NCI-H1105 treated with DMSO at 0.1 percent for 48 hours (cell line): ENCODE measurements around the gene DNAJC19.
A peak's percentile ranks its signal among the peaks of the same experiment; 100 is the strongest.
"Not testable (repeated sequence)": the region's sequence is repeated elsewhere in the genome, so short reads cannot be mapped to it uniquely, and the experiment has no call there.

Source experiments
- DNase-seq: peaks from one replicate; lab custom pipeline; 2025; lab: John Stamatoyannopoulos, UW

The DNAJC19 gene

DNA sequence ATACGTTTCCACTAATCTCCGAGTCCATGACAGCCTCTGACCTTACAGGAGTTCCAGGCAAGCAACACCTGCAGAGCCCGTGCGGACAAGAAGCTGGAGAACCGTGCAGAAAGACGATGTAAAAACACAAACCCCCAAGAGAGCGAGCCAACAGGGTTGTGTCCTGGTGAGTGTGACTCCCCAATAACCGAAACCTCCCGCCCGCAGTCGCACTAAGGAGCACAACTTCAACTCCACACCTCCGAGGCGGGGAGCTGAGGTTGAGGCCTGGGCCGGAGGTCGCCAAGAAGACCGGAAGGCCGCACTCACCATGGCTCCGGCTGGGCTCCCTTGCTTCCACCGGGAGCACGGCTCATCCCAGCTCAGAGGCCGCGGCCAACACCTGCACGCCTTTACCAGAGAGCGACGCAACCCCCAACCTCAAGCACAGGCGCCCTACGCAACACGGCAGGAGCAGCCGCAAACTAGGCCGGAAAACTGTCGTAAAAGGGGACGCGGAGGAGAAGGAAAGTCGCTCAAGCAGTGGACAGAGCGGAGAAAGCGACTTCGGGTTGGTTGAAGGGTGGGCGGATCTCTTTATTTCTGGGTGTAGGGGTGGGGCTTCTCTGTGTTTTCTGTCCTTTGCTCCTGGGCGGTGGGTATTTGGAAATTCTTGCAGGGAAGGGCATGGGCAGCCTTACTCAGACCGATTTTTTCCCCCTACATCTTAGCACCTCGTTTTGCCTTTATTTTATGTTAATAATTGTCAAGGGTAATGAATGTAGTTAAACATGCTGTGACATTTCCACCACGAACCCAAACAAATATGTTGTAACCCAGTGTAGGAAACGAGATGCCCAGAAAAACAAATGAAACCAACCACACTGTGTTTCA lies at the start of gene DNAJC19:
TSS of gene DNAJC19 (minus strand) at position 446 of the 873 bp plus-strand sequence. CDS start at position 312, 134 bp downstream.
- DNase-seq: peak; percentile 100

DNA sequence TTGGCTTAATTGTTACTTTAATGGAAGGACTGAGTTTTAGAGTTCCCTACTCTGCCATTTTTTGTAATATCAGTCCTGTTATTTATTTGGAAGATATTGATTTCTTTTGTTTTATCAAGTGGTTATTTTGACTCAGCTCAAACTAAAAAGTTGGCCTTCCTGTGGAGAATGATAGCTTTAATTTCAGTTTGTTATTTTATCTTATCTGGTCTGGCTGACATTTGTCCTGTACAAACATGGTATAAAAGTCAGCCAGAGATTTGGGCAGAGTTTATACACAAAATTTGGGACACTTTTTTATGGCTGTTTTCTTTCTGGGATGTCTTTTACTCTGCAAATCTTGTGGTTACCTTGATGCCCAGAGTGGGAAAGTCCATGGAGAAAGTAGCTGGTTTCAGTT lies 41.4 kb upstream of the DNAJC19 start:
- DNase-seq: no peak

DNA sequence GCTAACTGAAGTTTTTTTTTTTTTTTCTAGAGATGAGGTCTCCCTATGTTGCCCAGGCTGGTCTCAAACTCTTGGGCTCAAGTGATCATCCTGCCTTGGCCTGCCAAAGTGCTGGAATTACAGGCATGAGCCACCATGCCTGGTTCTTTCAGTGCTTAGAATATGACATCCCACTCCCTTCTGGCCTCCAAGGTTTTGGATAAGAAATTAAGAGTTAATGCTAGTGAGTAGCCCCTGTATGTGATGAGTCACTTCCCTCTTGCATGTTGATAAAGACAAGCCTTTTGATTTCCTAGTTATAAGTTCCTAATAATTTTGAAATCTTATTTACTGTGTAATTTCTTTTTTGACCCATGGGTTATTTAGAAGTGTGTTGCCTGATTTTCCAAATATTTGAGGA lies 35.7 kb upstream of the DNAJC19 start:
- DNase-seq: no peak

DNA sequence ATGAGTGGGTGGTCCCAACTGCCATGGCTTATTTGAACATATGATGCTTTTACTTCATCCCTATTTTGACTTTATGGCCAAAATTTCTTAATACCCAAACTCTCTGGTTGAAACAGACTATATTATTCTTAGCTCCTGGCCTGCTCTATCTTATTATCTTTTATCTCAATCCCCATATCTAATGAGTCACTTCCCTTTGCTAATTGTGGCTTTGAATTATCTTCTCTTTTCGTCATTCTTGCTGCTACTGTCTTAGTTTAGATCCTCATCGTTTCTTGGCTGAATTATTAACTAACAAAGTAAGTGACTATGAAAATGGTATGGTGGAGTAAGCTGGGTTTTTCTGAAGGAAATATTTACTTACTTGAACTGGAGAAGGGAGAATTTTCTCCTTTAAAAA lies 28.2 kb upstream of the DNAJC19 start:
- no peak for DNase-seq

DNA sequence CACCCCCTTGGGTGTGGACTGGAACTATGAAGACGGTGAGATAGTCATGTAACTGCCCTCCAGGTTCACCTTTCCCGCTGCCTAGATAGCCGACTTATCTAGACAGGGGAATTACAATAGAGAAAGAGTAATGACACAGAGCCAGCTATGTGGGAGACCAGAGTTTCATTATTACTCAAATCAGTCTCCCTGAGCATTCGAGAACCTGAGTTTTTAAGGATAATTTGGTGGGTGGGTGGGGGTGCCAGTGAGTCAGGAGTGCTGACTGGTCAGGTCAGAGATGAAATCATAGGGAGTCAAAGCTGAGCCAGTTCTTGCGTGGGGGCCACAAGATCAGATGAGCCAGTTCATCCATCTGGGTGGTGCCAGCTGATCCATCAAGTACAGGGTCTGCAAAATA lies 19.7 kb upstream of the DNAJC19 start:
- no peak for DNase-seq

DNA sequence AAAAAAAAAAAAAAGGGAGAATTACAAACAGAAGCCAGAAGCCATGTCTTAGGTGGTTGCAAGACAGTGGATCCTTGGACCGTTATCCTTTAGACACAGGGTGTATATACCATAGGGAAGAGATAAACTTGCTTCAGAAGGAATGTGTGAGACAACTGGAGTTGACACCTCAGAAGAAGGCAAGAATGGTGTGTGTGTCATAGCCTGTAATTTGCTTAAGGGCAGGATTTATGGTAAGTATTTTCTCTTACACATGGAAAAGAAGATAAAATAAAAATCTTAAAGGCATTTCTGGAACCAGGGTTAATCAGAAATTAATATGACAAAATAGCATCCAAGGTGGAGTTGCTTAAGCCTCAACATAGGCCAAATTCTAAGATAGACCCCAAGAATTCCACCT lies 19.3 kb upstream of the DNAJC19 start:
- no peak for DNase-seq

DNA sequence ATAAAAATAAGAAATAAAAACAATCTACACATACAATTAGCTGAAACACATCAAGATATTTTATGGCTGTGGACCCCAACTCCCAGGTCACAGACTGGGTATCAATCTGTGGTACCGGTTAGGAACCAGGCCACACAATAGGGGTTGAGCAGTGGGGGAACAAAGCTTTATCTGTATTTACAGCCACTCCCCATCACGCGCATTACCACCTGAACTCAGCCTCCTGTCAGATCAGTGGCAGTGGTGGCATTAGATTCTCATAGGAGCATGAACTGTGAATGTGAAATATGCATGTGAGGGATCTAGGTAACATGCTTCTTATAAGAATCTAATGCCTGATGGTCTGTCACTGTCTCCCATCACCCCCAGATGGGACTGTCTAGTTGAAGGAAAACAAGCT lies 17.7 kb upstream of the DNAJC19 start:
- no peak for DNase-seq

DNA sequence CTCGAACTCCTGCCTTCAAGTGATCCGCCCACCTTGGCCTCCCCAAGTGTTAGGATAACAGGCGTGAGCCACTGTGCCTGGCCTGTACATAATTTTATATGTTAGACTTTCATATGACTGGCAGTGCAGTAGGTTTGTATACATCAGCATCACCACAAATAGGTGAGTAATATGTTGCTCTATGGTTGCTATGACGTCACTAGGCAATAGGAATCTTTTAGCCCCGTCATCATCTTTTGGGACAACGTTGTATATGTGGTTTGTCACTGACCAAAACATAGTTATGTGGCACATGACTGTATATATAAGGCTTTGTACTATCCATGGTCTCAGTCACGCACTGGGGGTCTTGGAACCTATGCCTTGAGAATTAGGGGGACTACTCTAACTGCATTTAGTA lies 17.0 kb upstream of the DNAJC19 start:
- DNase-seq: no peak

DNA sequence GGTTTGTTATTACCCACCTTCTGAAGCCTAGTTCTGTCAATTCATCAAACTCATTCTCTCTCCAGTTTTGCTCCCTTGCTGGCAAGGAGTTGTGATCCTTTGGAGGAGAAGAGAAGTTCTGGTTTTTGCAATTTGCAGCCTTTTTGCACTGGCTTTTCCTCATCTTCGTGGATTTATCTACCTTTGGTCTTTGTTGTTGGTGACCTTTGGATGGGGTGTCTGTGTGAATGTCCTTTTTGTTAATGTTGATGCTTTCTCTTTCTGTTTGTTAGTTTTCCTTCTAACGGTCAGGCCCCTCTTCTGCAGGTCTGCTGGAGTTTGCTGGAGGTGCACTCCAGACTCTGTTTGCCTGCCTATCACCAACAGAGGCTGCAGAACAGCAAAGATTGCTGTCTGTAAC lies 13.9 kb upstream of the DNAJC19 start:
- not testable (repeated sequence) for DNase-seq

DNA sequence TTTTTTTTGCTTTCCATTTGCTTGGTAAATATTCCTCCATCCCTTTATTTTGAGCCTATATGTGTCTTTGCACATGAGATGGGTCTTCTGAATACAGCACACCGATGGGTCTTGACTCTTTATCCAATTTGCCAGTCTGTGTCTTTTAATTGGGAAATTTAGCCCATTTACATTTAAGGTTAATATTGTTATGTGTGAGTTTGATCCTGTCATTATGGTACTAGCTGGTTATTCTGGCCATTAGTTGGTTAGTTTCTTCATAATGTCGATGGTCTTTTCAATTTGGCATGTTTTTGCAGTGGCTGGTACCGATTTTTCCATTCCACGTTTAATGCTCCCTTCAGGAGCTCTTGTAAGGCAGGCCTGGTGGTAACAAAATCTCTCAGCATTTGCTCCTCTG lies 12.8 kb upstream of the DNAJC19 start:
- DNase-seq: not testable (repeated sequence)

DNA sequence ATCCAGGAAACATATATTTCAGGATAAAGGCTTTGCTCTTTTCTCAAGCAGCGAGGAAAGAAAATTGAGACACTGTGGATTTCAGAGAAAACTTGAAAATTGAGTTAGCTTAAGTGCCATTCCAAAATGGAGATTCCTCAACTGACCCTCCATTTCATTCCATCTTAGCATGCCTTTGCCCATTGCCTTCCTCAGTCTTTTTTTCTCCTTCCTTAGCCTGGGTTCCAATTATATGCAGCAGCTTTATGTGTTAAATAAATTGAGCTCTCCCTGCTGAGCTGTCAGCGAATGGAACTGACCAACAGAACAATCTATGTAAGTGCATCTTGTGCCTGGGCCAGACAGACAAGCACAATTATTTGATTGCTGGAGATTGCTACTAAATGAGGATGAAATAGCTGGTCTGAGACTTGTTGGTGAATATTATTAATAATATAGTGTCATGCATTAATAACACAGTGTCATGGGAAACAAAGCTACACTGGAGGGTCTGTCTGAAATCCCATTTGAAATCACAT lies 6.9 kb upstream of the DNAJC19 start:
- no peak for DNase-seq

DNA sequence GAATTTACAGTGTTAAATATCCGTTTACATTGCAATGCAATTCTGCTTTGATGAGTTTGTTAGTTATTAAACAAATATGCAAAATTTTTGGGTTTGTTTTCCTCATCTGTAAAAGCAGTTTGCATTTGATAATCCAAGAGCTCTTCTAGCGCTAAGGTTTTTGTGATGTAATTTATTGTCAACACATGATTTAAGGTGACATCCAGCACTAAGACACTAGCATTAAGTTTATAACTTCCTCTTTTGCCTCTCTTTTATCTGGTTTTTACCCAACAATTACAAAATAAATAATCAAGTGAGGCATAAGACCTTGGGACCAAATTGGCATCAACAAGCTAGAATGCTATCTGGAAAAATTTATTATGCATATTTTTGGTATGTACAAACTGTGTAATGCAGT lies 969 bp upstream of the DNAJC19 start:
- no peak for DNase-seq

DNA sequence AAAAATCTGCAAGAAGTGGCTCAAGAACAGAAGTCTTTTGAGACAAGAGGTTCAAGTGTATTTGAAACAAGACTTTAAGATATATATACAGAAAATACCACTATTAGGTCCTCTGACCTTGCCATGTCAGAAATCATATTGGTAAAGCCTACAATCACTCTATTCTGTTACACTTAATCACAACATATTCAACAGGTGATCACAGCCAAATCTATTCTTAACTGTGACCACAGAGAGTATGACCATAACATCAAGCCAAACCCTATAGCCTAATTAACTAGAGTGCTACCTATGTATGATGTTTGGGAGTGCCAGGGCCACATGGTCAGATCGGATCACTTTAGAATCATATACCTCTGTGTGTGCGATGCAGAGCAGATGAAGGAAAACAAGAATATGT lies 2.2 kb downstream of the DNAJC19 start:
- no peak for DNase-seq

DNA sequence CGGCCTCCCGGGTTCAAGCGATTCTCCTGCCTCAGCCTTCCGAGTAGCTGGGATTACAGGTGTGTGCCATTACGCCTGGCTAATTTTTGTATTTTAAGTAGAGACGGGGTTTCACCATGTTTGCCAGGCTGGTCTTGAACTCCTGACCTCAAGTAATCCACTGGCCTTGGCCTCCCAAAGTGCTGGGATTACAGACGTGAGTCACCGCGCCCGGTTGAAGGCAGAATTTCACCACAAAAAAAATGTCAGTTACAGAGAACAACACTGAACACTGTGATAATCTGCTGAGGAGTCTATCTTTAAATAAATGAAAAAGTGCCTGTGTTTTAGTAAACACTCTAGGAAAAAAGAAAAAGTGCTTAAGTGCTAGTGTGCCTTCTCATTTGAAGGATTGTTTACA lies 3.2 kb downstream of the DNAJC19 start:
- not testable (repeated sequence) for DNase-seq

DNA sequence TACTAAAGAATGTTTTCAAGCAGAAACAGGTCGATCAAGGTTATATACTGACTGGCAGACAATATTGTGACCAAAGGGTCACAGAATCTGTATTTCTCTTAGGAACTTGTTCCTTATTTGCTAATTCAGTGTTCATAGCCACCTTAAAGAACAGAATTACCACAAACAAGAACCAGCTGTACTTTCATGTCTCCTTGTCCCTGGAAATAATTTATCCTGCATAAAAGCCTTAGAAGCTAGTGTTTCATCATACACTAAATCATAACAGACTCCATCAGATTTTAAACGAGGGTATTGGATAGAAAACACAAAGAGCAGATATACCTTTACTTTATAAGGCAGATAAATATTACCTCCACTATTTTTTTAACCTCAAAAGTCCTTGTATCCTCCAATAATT lies 6.4 kb downstream of the DNAJC19 start:
- no peak for DNase-seq

DNA sequence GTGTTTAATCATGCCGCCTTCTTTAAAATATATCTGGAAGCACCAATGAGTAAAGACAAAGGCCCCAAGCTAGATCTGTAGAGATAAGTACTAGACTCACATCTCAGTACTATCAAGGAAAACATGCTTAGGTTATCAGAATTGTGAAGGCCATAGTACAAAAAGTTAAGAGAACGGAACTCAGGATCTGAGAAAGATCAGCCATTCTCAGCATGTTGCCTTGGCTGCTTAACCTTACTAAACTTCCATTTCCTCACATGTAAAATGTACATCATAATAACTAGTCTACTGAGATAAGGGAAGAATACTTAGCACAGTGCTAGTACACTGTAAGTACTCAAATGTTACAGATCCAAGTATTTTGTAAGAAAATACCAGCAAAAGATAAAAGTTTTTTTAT lies 7.6 kb downstream of the DNAJC19 start:
- no peak for DNase-seq

DNA sequence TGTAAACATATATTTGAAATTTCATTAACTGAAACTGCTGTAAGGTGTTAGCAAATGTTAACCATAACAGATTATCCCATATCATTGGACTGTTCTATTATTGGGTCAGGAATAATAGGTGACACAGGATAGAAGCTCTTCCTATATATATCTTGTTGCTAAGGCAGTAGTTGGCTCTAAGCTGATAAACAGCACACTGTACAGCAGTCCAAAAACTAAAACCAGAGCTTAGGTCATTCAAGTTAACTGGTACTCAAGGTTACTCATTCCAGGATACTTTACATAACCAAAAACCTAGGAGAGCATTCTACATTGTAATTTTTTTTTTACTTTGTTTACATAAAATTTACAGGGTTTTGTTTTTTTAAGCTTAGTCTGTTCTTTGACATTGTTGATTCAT lies 8.9 kb downstream of the DNAJC19 start:
- no peak for DNase-seq

DNA sequence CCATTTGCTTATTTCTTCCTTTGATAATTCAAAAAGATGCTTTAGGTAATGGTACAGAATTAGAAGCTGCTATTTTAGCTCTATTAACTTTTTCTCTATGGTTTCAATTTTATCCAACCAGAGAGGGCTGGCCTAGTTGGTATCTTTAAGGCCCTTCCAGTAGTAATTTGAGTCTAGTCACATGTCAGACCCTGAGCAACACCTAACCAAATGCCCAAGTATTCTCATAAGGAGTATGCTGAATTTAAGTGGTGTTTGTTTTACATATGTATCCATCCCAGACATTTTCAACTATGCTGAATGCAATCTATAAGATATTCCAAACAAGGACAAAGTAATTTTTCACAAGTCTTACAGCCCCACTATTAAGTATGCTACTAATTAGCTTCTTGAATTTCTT lies 9.6 kb downstream of the DNAJC19 start:
- no peak for DNase-seq

DNA sequence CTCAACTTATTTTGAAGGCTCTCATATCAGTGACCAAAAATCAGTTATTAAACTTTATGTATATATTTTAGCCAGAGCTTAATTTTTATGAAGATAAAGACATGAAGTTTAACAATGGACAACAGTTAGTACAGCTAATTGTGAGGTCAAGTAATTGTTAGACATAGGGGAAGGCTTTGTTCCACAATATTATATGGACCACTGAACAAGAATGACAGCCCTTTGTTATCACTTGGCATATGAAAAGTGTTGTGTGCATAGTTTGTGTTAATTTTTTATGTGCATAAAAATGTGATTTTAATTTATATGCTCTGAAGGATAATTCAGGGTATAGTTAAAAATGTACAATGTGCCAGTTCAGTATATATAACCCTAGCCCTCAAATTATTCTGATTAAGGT lies 12.0 kb downstream of the DNAJC19 start:
- no peak for DNase-seq

DNA sequence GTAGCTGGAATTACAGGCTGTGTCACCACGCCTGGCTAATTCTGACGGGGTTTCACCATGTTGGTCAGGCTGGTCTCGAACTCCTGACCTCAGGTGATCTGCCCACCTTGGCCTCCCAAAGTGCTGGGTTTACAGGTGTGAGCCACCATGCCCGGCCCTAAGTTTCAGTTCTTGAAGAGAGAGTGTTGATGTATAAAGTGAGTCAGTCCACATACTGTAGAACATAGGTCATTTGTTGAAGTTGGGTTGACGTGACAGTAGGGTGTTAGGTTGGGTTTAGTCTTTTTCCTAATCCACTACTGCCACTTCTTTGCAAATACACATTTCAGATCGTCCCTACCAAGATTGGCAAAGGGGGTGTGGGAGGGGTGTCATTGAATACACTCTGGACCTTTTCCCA lies 15.2 kb downstream of the DNAJC19 start:
- no peak for DNase-seq

DNA sequence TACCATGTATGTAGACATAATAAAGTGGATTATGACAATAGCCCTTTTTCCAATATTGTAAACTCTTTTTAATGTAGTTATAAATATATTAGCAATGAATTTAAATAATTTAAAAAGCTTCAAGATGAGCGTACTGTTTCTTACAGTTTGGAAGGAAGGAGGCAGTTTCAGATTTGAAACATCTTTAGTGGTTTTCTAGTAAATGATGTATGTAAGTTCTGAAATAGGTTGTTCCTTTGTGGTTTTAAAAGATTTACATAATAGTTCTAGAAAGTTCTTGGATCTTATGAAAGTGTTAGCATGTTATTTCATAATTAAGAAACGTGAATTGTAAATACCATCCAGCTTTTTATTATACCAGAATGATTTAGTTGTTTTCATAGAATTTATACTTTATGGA lies 16.0 kb downstream of the DNAJC19 start:
- no peak for DNase-seq

DNA sequence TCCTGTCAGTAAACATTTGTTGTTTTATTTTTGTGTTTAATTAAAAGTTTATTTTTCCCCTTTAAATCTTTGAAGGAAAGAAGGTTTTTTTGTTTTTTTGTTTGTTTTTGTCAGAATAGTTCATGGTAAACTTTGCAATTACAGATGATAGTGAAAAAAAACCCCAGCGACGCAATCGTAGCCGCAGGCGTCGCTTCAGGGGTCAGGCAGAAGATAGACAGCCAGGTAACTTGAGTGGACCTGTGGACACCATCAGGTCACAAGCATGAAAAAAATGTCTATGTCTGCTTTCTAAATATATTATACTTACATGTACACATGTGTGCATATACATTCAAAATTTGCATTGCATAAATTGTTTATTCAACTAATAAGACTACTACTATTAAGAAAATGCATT lies 18.6 kb downstream of the DNAJC19 start:
- DNase-seq: no peak

DNA sequence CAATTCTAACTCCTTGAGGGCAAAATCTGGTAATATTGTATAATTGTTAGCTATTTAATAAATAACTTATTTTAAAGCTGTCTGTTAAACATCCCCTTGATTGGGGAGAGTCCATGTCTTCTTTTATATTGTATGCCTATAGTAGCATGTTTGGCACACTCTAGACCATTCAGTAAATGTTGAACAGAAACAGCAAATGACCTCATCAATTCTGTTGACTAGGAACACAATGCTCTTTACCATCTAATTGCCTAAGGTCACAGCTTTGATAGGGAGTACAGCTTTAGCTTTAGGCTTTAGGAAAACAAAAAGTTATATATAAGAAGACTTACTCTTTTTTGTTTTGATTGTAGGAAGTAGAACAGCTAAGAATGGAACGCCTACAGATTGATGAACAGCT lies 27.0 kb downstream of the DNAJC19 start:
- no peak for DNase-seq

DNA sequence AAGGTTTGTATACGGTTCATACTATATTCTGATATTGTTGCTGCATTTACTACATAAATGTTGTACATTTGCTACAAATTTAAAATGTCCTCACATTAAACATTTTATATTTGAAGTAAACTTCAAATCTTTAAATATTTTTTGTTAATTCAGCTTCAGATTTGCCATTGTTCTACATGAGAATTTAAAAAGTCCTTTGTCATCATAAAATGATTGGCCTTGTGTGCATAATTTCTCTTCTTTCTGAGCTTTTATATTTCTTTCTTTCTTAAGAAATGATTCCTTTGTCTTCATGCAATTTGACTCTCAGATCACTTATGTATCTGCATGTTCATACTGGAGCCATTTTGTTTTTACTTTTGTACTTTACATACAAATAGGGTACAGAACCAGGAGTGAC lies 28.0 kb downstream of the DNAJC19 start:
- no peak for DNase-seq
